Stimulated activated CD4-positive, alpha-beta T cell treated with anti-CD3 and anti-CD28 coated beads, Interleukin-1b, Interleukin-23, amount 100 ng/mL, for 24 hours (primary cell): ENCODE data around the gene MKRN2.
"Not testable (repeated sequence)": the region's sequence is repeated elsewhere in the genome, so short reads cannot be mapped to it uniquely, and the experiment has no call there.

Source experiments
- DNase-seq, 4 experiments: peaks; one replicate each; pipeline ENCODE4 v3.0.0-alpha.2; 2020; ENCODE audit warnings: low read depth in 4 of 4, low spot score in 1 of 4

MKRN2 gene, protein sequence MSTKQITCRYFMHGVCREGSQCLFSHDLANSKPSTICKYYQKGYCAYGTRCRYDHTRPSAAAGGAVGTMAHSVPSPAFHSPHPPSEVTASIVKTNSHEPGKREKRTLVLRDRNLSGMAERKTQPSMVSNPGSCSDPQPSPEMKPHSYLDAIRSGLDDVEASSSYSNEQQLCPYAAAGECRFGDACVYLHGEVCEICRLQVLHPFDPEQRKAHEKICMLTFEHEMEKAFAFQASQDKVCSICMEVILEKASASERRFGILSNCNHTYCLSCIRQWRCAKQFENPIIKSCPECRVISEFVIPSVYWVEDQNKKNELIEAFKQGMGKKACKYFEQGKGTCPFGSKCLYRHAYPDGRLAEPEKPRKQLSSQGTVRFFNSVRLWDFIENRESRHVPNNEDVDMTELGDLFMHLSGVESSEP

GRCh38 chr3:12556690-12557472, at the start of gene MKRN2:
Gene MKRN2, plus strand, starts transcription at chr3:12557087. Its CDS starts 64 bp downstream, at chr3:12557151.
- DNase-seq, result peak; percentile 64 to 78 (median 77)

DNA sequence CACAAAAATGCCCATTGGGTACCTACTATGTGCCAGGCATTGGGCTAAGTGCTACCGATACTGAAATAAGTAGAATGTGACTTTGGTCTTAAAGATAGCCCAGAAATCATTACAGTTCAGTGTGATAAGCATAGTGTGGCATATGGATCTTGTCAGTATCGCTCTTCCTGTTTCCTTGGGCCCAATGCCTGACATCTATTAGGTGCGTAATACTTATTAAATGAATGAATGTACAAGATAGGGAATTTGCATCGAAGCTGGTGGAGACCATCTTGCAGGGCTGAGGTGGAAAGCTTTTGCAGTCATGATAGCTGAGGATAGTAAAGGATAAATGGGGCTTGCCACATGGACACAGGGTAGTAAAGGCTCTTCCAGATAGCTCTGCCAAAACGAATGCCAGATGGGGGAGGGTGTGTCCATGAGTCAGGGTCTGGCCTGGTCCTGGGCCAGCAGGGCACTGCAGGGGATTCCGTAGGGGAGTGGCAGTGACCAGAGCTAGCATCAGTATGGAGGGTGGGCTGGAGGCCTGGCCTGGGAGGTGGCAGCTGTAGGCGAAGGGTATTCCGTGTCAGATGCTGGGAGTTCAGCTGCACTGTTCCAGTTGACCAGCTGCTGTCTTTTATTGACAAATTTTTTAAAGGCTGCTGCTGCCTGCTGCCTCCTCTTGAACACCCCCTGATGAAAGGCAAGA, 49.2 kb upstream of the MKRN2 start:
- no peak for DNase-seq

DNA sequence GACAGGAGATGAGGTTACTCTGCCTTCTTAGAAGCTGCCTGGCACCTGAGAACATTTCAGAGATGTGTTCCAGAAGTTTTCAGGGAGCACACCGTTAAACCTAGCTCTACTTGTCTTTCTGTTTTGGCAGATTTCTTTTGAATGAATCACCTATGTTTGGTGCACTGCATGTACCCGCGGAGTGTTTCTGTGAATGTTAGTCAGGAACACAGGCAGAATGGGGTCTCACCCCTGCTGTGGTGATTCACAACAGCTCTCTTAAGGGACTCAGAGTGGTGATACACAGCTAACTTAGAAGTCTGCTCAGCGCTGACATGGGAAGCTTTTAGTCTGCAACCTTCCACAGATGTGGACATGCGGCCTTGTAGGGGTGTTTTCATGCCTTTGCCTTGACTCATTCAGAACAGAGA, 48.6 kb upstream of the MKRN2 start:
- no peak for DNase-seq

DNA sequence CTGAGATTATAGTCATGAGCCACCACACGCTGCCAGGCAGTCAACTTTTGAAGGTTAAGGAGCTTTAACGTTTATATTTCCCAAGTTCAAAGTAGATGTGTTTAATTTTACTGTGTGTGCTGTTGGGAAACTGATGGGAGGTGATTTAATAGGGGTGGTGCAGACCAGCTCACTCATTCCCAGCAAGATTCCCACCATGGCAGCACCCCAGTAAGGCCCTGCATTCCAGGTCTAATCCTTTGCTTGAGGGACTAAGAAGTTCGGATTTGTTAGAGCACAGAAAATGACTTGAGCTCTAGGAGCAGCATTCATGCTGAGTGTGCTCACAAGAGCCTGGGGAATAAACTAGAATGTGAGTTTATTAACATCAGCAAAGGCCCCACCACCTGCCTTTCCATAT, 47.4 kb upstream of the MKRN2 start:
- no peak for DNase-seq

DNA sequence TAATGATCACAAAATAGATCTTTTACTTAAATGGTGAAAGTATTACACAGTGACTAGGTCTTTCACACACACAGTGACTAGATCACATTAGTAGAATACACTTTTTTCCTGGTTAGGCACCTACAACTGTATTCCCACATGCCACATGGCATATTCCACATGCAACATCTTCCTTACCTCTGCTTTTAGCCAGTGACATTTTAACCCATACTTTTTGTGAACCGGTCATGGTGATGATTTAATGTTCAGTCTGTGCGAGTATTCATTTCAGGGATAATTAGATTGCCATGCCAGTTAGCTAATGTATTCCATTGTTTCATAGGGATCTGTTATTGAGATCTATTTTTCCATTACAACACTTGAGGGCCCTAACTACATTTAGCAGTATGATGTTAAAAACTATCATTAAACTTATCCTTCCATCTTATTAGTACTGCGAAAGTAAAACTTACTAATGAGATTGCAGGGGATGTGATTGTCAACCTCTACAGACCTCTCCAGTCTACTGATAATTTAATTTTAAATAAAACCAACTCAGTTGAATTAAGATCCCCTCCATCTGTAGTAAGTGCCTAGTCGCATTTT, 44.3 kb upstream of the MKRN2 start:
- DNase-seq, result no peak

GRCh38 chr3:12513694-12514446, 43.0 kb upstream of the MKRN2 start:
- no peak for DNase-seq

- DNase-seq, result no peak
Measured at GRCh38 chr3:12515631-12516030, 41.3 kb upstream of the MKRN2 start.

- no peak for DNase-seq
Measured at GRCh38 chr3:12516873-12517272, 40.0 kb upstream of the MKRN2 start.

GRCh38 chr3:12518261-12519028, 38.4 kb upstream of the MKRN2 start:
- no peak for DNase-seq

- DNase-seq, result no peak
Measured at GRCh38 chr3:12521010-12521409, 35.9 kb upstream of the MKRN2 start.

GRCh38 chr3:12522721-12523120, 34.2 kb upstream of the MKRN2 start:
- DNase-seq, result no peak

DNA sequence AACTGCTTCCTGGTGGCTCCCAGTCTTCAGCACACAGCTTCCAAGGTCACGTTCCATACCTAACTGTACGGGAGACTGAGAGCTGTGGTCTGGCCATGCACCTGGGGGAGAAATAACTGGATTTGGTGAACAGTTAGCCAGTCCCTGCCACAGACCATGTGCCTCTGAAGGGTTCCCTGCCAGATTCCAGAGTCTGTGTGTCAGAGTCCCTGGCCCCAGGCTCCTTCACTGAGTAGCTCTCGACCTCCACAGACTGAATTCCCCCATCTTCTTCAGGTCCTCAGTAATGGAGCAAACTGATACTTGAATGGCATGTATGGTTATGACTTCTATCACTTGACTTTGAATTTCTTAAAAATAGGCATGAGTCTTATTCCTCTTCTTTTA, 29.1 kb upstream of the MKRN2 start:
- DNase-seq, result no peak

GRCh38 chr3:12532182-12532581, 24.7 kb upstream of the MKRN2 start:
- no peak for DNase-seq

- DNase-seq, result no peak
Measured at GRCh38 chr3:12536423-12536822, 20.5 kb upstream of the MKRN2 start.

DNA sequence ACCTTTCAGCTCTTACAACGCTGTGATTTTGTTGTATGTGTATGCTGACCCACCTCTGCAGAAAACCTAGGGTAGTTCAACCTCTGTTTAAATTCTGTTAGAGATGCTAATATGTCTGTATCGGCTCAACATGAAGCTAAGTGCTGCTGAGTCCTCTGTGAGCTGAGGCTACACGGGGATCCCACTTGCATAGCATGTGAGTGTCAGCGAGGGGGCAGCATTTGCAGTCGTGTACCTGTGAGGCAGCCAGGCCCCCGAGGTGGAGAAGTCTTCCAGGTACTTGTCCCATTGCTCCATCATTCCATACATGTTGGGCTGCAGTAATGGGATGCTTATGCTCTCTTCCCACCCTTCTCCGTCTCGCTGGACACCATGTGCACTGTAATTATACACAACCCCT, 15.3 kb upstream of the MKRN2 start:
- no peak for DNase-seq

DNA sequence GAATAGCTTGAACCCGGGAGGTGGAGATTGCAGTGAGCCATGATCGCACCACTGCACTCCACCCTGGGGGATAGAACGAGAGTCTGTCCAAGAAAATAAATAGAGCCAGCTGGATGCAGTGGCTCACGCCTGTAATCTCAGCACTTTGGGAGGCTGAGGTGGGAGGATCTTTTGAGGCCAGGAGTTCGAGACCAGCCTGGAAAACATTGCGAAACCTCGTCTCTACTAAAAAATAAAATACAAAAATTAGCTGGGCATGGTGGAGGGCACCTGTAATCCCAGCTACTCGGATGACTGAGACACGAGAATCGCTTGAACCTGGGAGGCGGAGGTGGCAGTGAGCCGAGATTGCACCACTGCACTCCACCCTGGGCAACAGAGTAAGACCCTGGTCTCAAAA, 13.4 kb upstream of the MKRN2 start:
- not testable (repeated sequence) for DNase-seq

- DNase-seq, result no peak
Measured at GRCh38 chr3:12544652-12545472, 12.0 kb upstream of the MKRN2 start.

GRCh38 chr3:12545473-12545791, 11.5 kb upstream of the MKRN2 start, which contains the start of gene MKRN2OS:
Gene MKRN2OS, minus strand, starts transcription at chr3:12545499. Its CDS starts 35 bp downstream, at chr3:12545464.
- no peak for DNase-seq
